Neuronal stem cell (in vitro differentiated cells): ENCODE results near the gene LIFR.

ENCODE experiments used
- DNase-seq: peaks from one replicate; pipeline ENCODE4 v3.0.0-alpha.2; 2013; ENCODE audit warnings: low spot score
- H2AFZ ChIP-seq: one replicate; pipeline ENCODE4 v1.6.1; 2013; ENCODE audit warnings: mild to moderate bottlenecking, low read length, inconsistent platforms
- H2AK5ac ChIP-seq: 2 replicates; pipeline ENCODE4 v1.6.1; 2013; ENCODE audit warnings: low read depth, mild to moderate bottlenecking, inconsistent platforms, low read length, moderate library complexity, mixed read lengths
- H2BK120ac ChIP-seq: 2 replicates; pipeline ENCODE4 v1.6.1; 2013; ENCODE audit warnings: low read depth, mild to moderate bottlenecking, inconsistent platforms, low read length, moderate library complexity, mixed read lengths
- H2BK12ac ChIP-seq: one replicate; pipeline ENCODE4 v1.6.1; 2013; ENCODE audit warnings: low read length, inconsistent platforms
- H2BK15ac ChIP-seq: 2 replicates; pipeline ENCODE4 v1.6.1; 2013; ENCODE audit warnings: mild to moderate bottlenecking, low read length, inconsistent platforms, mixed read lengths
- H2BK5ac ChIP-seq: one replicate; pipeline ENCODE4 v1.6.1; 2013; ENCODE audit warnings: inconsistent platforms, mild to moderate bottlenecking, low read length, moderate library complexity
- H3K14ac ChIP-seq: one replicate; pipeline ENCODE4 v1.6.1; 2013; ENCODE audit warnings: low read length, inconsistent platforms
- H3K18ac ChIP-seq: 2 replicates; pipeline ENCODE4 v1.6.1; 2013; ENCODE audit warnings: low read length, inconsistent platforms
- H3K23ac ChIP-seq: 2 replicates; pipeline ENCODE4 v1.6.1; 2013; ENCODE audit warnings: low read depth, mild to moderate bottlenecking, mixed read lengths, low read length, inconsistent platforms; ENCODE audit not compliant: poor library complexity
- H3K27ac ChIP-seq: replicated peaks from 3 replicates; pipeline ENCODE4 v1.5.1; 2013; ENCODE audit warnings: low read length, inconsistent platforms
- H3K27me3 ChIP-seq, 3 experiments: 2 replicates each; pipeline ENCODE4 v1.6.1; 2013; ENCODE audit warnings: low read length in 3 of 3, mild to moderate bottlenecking in 2 of 3, inconsistent platforms in 1 of 3, low read depth in 1 of 3, mixed read lengths in 1 of 3, moderate library complexity in 1 of 3; ENCODE audit not compliant: control insufficient read depth in 3 of 3, insufficient read depth in 3 of 3
- H3K36me3 ChIP-seq, 2 donors: replicated peaks in 1 of 2; 2 replicates each; pipeline ENCODE4 v1.6.1; 2013; ENCODE audit warnings: low read length in 2 of 2; ENCODE audit not compliant: control insufficient read depth in 2 of 2, insufficient read depth in 2 of 2
- H3K4ac ChIP-seq: 2 replicates; pipeline ENCODE4 v1.6.1; 2013; ENCODE audit warnings: inconsistent platforms, mild to moderate bottlenecking, low read length, moderate library complexity
- H3K4me1 ChIP-seq, 2 donors: 1 replicate in 1 of 2; 2 replicates in 1 of 2; pipeline ENCODE4 v1.6.1; 2013; ENCODE audit warnings: low read length in 2 of 2, low read depth in 1 of 2; ENCODE audit not compliant: control insufficient read depth in 2 of 2, insufficient read depth in 1 of 2
- H3K4me2 ChIP-seq: one replicate; pipeline ENCODE4 v1.6.1; 2013; ENCODE audit warnings: mild to moderate bottlenecking, low read length, inconsistent platforms; ENCODE audit not compliant: insufficient read depth, poor library complexity, severe bottlenecking
- H3K4me3 ChIP-seq, 2 donors: 2 replicates each; pipeline ENCODE4 v1.5.1; 2013; ENCODE audit warnings: low read length in 2 of 2, mild to moderate bottlenecking in 2 of 2, inconsistent platforms in 1 of 2, moderate library complexity in 1 of 2
- H3K79me1 ChIP-seq: one replicate; pipeline ENCODE4 v1.6.1; 2013; ENCODE audit warnings: low read depth, mild to moderate bottlenecking, inconsistent platforms, low read length, moderate library complexity
- H3K9ac ChIP-seq: one replicate; pipeline ENCODE4 v1.6.1; 2013; ENCODE audit warnings: mild to moderate bottlenecking, low read depth, low read length, inconsistent platforms; ENCODE audit not compliant: poor library complexity
- H3K9me3 ChIP-seq, 2 donors: replicated peaks in 1 of 2; 2 replicates each; pipeline versions ENCODE3 to v1.6.1; 2013; ENCODE audit warnings: low read length in 2 of 2, mild to moderate bottlenecking in 2 of 2, inconsistent platforms in 1 of 2, low read depth in 1 of 2, mixed read lengths in 1 of 2, moderate library complexity in 1 of 2; ENCODE audit not compliant: control insufficient read depth in 2 of 2, insufficient read depth in 1 of 2
- H4K8ac ChIP-seq: one replicate; pipeline ENCODE4 v1.6.1; 2013; ENCODE audit warnings: low read depth, mild to moderate bottlenecking, inconsistent platforms, low read length, moderate library complexity
- H4K91ac ChIP-seq: one replicate; pipeline ENCODE4 v1.6.1; 2013; ENCODE audit warnings: low read length, low read depth, mild to moderate bottlenecking, inconsistent platforms; ENCODE audit not compliant: poor library complexity
- WGBS, 2 donors: extraction: QIAGEN DNeasy Blood & Tissue Kit; methylation state at CpG; one replicate each; pipeline ENCODE4 v1.1.7; 2013; ENCODE audit warnings: missing lambda C conversion rate in 2 of 2, mixed read lengths in 1 of 2; ENCODE audit not compliant: insufficient read length in 2 of 2, insufficient replicate concordance in 1 of 2; ENCODE audit errors: extremely low coverage in 2 of 2; 5-methylcytosine and 5-hydroxymethylcytosine counted together

The LIFR gene

DNA sequence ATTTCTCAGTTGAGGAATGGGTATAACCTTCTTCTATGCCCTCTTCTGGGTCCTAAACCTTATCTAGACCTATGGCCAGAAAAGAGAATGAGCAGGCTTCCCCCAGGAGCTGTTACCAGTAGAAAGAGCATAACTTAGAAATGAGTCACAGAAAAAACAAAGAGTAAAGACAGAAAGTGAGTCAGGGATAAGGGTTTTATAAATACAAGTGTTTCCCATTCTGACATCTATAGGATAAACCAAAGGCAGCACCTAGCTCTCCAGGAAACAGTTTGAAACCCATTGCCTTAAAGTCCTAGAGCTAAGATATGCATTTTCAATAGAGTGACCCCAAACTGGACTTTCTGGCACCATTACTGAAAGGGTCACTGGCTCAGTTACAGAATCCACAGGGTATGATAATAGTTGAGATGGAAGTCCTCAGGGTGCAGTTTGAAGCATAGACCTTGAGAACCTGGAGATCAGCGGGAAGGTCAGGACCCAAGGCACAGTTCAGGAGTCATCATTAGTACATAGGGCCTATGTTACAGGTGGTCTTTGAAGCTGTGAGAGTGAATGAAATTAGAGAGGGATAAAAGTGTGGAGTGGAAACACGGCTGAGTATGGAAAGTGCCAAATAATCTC, 42.7 kb upstream of the LIFR start:
- DNase-seq = no peak
- Histone ChIP-seq H3K27ac (no peak overlapping the region), H3K4me3 (no peak overlapping the region), H3K23ac (no peak overlapping the region), H3K9ac (no peak overlapping the region), H2BK15ac (no peak overlapping the region), H3K4ac (no peak overlapping the region), H4K91ac (no peak overlapping the region), H4K8ac (no peak overlapping the region), H2AFZ (no peak overlapping the region), H3K36me3 (no peaks in the 10 kb centered on the region), H2BK12ac (no peak overlapping the region), H3K27me3 (no peaks in the 10 kb centered on the region), H3K9me3 (no peaks in the 10 kb centered on the region), H2BK120ac (no peak overlapping the region), H3K4me1 (peaks cover 0 to 9% of the 10 kb centered on the region in 2 donors), H2BK5ac (no peak overlapping the region), H3K14ac (no peak overlapping the region), H2AK5ac (no peak overlapping the region), H3K79me1 (no peaks in the 10 kb centered on the region), H3K4me2 (no peak overlapping the region), H3K18ac (no peak overlapping the region)
- WGBS, 2 donors = no CpG with 5 or more reads among the region's 2 CpGs

- Histone ChIP-seq H3K4me2 (no peak overlapping the region), H3K79me1 (no peaks in the 10 kb centered on the region), H3K27me3 (no peaks in the 10 kb centered on the region), H3K23ac (no peak overlapping the region), H3K27ac (no peak overlapping the region), H3K36me3 (no peaks in the 10 kb centered on the region), H2BK15ac (no peak overlapping the region), H4K8ac (no peak overlapping the region), H3K9ac (no peak overlapping the region), H2AK5ac (no peak overlapping the region), H2BK5ac (no peak overlapping the region), H3K4me3 (no peak overlapping the region), H3K9me3 (no peaks in the 10 kb centered on the region), H3K14ac (no peak overlapping the region), H2BK120ac (no peak overlapping the region), H2AFZ (no peak overlapping the region), H4K91ac (no peak overlapping the region), H3K4me1 (peaks cover 0 to 9% of the 10 kb centered on the region in 2 donors), H3K4ac (no peak overlapping the region), H3K18ac (no peak overlapping the region), H2BK12ac (no peak overlapping the region)
- no CpG with 5 or more reads among the region's 8 CpGs for WGBS, 2 donors
- DNase-seq = no peak
These were observed 42.0 kb upstream of the LIFR start for GRCh38 chr5:38598296-38598993.

DNA sequence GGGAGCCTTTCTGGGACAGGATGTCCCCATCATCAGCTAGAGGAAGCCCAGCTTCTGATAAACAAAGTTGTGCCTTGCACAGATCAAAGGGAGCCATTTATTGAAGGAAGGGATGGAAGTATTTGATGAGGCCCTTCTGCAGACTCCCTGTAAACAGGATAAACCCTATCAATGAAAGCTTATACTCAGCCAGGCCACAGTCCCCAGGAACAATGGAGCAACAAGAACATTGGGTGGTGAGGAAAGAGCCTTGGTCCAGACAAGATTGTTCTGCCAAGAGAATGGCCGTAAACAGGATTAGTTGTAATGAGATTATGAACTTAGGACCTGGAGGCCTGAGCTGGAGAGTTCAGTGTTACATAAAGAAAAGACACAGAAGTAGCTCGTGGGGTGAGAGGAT, 40.5 kb upstream of the LIFR start:
- H3K36me3 ChIP-seq = no peaks in the 10 kb centered on the region
- H4K8ac ChIP-seq = no peak overlapping the region
- no peak overlapping the region for H2AK5ac ChIP-seq
- no peaks in the 10 kb centered on the region for H3K27me3 ChIP-seq
- no peak for DNase-seq
- H3K9ac ChIP-seq = no peak overlapping the region
- no peak overlapping the region for H3K4ac ChIP-seq
- H3K79me1 ChIP-seq = no peaks in the 10 kb centered on the region
- H3K14ac ChIP-seq = no peak overlapping the region
- H3K23ac ChIP-seq = no peak overlapping the region
- no peak overlapping the region for H3K27ac ChIP-seq
- H2BK15ac ChIP-seq = no peak overlapping the region
- H3K9me3 ChIP-seq = no peaks in the 10 kb centered on the region
- H3K4me2 ChIP-seq = no peak overlapping the region
- H3K18ac ChIP-seq = no peak overlapping the region
- no peak overlapping the region for H3K4me3 ChIP-seq
- no peak overlapping the region for H2BK12ac ChIP-seq
- H2BK5ac ChIP-seq = no peak overlapping the region
- peaks cover 0 to 9% of the 10 kb centered on the region in 2 donors for H3K4me1 ChIP-seq
- no peak overlapping the region for H2BK120ac ChIP-seq
- H4K91ac ChIP-seq = no peak overlapping the region
- no CpG with 5 or more reads among the region's 2 CpGs for WGBS, 2 donors
- H2AFZ ChIP-seq = no peak overlapping the region

DNA sequence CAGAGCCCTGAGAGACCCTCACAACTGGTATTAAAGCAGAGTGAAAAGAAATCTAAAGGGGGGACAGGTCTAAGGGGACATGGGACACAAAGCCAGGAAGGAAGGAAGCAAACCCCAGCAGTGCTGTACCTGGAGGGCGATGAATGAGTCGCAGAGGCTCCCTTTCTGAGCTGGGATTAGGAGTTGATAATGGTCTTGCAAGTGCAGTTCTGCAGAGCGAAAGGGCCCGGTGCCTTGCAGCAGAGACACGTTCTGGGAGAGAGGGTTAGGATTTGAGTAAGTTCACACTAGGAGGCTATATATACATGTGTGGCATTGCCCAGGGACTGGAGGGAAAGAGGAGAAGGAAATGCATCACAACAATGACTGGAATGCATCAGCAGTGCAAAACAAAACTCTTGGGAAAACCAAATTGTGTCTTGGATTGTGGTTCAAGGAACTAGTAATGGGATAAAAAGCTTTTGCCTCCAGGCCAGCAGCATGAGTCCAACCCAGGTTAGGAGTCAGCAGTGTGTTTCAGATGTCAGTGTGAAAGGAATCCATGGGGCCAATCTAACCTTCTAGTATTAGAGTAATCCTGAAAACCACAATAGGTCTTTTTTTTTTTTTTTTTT, 38.8 kb upstream of the LIFR start:
- Histone ChIP-seq H2AK5ac (no peak overlapping the region), H3K27me3 (no peaks in the 10 kb centered on the region), H2BK15ac (no peak overlapping the region), H4K91ac (no peak overlapping the region), H3K4me3 (no peak overlapping the region), H3K27ac (no peak overlapping the region), H2BK120ac (no peak overlapping the region), H3K4me2 (no peak overlapping the region), H3K36me3 (no peaks in the 10 kb centered on the region), H3K79me1 (no peaks in the 10 kb centered on the region), H2BK5ac (no peak overlapping the region), H2BK12ac (no peak overlapping the region), H3K23ac (no peak overlapping the region), H3K4me1 (peaks cover 0 to 9% of the 10 kb centered on the region in 2 donors), H3K9me3 (no peaks in the 10 kb centered on the region), H4K8ac (no peak overlapping the region), H3K14ac (no peak overlapping the region), H3K18ac (no peak overlapping the region), H2AFZ (no peak overlapping the region), H3K4ac (no peak overlapping the region), H3K9ac (no peak overlapping the region)
- no peak for DNase-seq
- WGBS, 2 donors = no CpG with 5 or more reads among the region's 5 CpGs
